Stimulated activated CD8-positive, alpha-beta memory T cell treated with anti-CD3 and anti-CD28 coated beads, Interleukin-4, amount 100 ng/mL, for 48 hours (primary cell): ENCODE data around the gene HIF1A.
"Not testable (repeated sequence)": the region's sequence is repeated elsewhere in the genome, so short reads cannot be mapped to it uniquely, and the experiment has no call there.

Experiments used
- DNase-seq: peaks from one replicate; pipeline ENCODE4 v3.0.0-alpha.2; 2020

HIF1A gene

DNA sequence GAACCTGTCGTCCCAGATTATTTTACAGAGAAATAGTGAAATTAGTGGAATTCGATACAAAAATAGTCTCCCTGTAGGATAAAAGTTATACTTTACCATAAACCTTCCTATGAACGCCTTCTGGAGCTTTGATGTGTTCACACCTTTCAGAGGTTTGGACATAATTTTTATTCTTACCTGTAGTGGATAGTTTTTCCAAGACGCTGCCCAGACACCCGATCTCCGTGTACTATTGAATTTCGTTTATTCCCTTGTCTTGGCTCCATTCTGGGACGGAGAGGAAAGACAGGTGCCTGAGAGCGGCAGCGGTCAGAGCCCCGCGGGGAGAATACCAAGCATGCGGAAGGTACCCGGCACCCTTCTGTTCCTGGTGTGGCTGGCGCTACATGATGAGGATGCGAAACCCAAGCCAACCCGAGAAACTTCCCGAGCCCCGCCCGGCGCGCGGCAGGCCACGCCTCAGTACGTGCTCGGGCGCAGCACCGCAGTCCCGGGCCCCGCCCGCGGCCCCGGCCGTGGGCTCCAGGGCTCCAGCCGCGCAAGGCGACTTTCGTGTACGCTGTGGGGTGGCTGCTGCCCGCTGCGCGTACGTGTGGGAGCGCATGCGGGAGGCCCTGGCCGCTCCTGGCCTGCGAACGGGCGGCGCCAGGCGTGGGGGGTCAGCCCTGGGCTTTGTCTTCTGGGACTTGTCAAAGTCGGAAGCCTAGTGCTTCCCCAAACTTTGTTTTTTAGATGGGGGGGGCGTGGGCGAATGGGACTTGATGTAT lies 55.6 kb downstream of the HIF1A start:
- DNase-seq: peak; percentile 88

DNA sequence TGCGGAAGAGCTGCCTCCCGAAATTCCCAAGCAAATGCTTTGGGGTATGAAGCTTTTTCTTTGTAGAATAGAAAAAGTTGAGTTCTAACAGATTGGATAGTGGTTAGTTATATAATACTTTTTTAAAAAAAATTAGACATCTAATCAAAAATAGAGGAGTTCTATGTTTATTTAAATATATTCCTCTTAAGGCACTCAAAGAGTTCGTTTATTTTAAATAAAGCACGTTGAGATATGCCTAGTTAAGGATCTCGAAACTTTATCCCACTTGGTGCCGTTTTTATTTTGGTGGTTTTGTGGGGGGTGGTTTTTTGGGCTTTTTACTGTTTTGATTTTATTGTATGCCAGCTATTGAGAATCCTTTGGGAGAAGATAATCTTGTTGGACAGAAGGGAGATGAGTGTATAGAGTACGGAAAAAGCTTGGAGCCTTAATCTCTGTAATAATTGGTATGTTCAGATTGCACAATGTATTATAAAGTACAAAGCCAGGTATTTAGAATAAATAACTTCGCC lies 56.2 kb downstream of the HIF1A start:
- no peak for DNase-seq

DNA sequence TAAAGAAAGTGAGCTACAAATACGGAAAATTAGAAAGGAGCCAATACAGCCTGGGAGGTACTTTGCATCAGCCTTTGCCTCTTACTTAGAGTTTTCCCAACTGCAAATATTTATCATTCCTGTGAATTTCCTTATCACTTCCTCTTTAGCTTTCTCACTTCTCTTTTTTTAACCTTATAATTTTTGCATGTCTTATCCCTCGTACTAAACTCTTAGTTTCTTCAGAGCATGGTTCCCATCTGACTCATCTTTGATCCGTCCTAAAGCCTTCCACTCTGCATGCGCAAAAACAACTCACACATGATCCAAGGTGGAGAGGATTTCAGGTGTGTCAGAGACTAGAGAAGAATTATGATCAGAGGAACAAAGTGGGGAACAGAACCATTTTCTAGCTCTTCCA lies 57.3 kb downstream of the HIF1A start:
- no peak for DNase-seq

DNA sequence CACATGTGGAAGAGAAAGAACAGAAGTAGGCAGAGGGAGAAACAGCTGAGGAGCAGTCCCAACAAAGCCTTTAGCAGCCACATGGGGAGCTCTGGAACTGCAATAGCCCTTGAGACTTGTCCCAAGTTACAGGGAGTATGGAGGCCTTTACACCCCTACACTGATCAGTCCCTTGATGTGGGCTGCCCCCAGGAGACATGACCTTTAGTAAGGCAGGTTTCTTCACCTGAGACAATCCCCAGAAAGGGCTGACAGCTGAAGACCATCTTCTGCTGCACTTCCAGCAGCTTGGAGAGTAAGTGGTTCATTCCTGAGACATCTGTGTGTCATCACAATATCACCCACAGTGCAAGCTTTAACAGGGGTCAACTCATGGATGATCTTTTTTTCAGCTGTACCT lies 58.3 kb downstream of the HIF1A start:
- DNase-seq: no peak

DNA sequence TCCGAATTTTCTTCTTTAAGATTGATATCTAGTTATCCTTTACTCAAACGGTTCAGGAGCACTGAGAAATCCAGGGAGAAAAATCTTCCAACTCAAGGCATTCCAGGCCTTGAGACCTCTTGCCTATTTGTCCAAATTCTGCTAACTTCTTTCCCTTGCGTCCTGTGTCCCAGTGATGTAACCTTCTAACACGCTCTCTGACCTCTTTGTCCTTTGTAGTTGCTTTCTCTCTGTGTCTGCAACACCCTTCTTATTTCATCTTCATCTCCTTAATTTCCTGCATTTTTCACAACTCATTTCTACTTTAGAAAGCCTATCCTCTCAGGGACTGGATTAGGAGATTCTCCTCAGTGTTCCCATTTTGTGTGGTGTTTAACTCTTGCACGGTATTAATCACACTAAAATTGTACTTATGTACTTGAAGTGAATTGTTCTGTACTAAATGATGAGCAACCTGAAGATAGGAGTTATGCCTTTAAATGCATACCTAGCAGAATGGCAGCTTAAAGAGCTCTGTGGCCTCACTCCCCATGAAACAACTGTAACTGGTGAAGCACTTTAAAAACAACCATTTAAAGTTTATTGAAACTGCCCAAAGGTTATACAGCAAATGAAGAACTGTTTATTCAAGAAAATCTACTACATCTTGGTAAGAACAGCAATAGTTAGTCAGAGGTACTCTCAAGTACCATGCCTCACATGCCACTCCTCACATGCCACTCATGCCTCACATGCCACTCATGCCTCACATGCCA lies 59.5 kb downstream of the HIF1A start:
- DNase-seq: no peak

DNA sequence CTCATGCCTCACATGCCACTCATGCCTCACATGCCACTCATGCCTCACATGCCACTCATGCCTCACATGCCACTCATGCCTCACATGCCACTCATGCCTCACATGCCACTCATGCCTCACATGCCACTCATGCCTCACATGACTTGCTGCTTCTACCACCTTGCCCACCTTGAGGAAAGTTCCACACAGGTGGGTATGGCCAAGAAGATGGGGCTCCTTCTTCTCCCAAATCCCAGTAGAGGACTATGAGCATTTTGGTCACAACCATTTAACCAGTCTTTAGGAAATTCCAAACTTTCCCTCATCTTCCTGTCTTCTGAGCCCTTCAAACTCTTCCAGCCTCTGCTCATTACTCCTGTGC lies 60.0 kb downstream of the HIF1A start:
- DNase-seq: not testable (repeated sequence)

DNA sequence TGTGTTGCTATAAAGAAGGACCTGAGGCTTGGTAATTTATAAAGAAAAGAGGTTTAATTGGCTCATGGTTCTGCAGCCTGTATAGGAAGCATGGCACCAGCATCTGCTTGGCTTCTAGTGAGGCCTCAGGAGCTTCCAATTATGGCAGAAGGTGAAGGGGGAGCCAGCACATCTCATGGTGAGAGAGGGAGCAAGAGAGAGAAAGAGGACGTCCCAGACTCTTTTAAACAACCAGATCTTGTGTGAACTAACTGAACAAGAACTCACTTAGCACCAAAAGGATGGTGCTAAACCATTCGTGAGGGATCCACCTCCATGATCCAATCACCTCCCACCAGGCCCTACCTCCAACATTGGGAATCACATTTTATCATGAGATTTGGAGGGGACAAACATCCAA lies 60.8 kb downstream of the HIF1A start:
- DNase-seq: no peak

DNA sequence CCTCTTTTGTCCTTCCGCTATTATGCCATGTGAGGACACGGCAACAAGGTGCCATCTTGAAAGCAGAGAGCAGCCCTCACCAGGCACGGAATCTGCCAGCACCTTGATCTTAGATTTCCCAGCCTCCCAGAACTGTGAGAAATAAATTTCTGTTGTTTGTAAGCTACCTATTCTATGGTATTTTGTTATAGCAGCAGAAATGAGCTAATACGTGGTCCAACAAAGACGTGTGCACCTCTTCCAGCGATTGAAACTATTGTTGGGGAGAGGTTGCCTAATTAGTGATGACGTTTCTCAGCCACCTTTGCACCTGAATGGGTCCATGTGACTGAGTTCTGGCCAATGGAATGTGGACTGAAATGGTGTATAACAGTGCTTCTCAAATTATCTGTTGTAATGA lies 64.6 kb downstream of the HIF1A start:
- DNase-seq: no peak

DNA sequence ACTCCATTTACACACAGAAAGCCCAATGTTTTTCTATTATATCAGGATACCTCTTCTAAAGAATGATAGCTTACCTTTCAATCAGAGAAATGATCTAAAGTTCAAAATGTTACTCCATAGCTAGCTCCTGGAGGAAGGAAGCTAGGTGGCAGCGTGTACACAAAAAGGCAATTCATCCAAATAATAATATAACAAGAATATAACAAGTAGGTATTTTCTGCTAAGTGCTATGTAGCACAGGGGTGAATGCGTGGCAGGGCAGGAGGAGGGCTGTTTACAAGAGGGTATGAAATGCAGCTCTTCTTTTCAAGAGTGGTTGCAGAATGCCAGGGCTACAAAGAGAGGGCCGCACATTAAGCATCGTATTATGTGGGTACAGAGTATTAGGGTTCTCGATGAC lies 66.2 kb downstream of the HIF1A start:
- DNase-seq: no peak

DNA sequence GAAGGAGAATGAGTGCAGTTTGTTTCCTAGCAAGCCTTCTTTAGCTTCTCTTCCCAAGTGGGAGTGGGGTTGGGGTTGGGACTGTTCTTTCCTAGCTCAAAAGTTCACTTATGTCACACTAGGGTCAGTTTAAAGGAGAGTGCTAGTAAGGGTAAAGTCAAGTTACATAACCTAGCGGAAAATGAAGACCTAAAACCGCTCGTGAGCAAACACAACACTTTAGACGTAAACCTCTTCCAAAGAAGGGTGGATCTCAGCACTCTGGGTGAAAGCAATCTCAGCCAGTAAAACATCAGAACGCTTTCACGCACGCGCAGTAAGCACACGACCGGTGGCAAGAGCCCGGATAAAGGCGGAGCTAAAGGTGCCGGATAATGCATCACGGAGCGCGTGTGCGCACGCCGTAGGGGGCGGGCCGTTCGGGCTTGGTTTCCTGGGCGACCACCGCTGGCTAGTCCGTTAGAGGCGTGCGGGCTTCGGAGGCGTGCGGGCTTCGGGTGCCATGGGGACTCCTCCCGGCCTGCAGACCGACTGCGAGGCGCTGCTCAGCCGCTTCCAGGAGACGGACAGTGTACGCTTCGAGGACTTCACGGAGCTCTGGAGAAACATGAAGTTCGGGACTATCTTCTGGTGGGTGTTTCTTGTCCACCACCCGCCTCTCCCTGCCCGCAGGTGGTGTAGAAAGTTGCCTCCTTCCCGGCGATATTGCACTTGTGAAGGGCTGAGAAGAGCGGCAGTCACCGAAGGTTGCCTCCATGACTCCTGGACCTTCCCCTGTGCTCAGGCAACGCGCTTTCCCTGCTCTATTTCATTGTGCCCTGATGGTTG lies 66.9 kb downstream of the HIF1A start, which contains the start of gene SNAPC1:
TSS of gene SNAPC1 (plus strand) at position 462 of the 828 bp plus-strand sequence. CDS start at position 503, 41 bp downstream.
- peak; percentile 98 for DNase-seq

DNA sequence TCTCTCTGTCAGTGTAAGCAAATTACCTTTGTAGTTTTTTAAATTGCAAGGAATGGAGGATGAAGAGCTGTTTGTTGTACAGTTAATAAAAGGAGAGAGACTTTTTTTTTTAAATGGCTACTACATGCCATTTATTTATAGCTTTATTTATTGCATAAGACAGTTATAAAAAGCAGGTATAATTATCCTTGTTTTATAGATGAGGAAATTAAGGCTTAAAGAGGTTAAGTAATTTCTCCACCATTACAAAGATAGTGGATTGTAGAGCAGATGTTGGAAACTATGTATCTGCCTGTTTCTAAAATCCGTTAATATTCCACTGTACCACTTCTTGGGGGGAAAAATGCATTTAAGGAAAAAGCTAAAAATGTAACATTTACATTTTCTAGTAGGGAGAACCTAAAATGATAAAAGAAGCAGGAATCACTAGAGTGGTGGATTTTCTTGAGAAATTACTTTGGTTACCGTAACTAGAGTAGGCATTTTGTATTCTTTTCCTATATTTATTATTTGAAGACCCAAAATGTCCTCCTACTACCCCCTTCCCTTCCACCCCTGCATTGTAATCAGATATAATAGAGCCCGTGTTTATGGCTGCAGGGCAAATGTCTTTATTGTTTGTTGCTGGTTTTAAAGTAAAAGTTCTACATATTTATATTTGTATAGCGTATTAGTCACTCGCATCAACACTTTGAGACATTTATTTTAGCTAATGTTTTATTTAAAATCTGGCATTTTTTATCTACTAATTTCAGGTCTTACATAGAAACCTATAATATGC lies 69.2 kb downstream of the HIF1A start:
- no peak for DNase-seq

DNA sequence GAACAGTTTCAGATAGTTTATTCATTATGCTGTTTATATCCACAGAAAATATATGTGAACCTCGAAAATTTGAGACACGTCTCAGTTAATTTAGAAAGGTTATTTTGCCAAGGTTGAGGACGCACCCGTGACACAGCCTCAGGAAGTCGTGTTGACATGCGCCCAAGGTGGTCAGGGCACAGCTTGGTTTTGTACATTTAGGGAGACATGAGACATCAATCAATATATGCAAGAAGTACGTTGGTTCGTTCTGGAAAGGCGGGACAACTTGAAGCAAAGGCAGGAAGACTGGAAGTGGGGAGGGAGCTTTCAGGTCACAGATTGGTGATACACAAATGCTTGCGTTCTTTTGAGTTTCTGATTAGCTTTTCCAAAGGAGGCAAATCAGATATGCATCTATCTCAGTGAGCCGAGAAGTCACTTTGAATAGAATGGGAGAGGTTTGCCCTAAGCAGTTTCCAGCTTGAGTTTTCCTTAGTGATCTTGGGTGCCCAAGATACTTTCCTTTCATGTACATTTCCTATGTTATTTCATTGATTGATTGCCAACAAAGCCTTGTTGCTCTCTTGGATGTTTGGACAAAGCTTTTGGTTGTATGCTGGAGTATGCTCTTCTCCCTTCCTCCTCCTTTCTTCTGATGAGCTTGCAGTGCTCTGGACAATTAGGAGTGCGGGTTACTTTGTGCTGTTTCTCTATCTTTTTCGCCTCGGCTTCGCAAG lies 70.1 kb downstream of the HIF1A start:
- DNase-seq: no peak

DNA sequence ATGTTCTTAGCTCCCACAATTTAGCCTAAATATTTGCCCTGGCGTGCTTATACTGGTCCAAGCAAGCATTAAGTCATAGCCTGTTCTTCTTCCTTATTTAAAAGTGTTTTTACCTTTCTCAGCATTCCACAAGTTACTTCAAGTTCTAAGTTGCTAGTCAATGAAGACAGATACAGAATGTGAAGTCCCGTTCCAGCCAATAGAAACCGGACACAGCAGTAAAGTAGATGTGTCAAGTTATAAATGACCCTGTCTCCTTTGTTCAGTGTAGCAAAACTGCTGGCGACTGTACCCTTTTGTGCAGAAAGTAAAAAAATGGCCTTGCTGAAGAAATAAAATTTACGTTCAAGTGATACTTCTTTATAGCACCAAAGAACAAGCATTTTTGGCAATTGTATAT lies 70.8 kb downstream of the HIF1A start:
- DNase-seq: no peak

DNA sequence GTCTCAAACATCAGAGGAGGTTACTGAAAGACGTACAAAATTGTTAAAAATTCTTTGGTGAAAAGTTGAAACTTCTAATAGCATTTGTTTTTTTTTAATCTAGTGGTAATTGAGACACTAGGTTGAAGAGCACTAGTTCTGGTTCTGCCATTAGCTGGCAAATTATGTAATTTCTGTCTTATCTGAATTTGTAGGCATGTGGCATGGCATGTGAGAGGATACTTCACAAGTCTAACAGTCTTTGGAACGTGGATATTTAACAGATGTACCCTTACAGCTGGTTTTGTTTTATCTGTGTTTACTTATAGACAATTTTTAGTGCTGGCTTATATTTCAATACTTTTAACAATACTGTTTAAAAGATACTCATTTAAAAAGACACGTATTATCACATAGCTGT lies 72.9 kb downstream of the HIF1A start:
- no peak for DNase-seq

DNA sequence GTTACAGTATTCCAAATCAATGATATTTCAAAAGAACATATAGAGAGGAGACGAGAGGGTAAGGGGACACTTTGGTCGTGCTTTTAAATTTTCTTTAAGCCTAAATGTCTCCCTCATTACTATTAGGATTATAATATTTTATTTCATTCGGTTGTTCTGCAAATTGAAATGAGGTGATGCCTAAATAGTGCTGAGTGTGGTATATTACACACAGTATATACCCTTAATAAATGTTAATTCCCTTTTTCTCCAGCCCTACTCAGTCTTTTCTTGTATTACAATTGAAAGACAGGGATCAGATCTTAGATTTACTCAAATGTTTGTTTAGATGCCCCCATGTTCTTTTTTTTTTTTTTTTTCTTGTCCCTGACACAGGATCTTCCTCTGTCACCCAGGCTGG lies 74.6 kb downstream of the HIF1A start:
- DNase-seq: no peak

DNA sequence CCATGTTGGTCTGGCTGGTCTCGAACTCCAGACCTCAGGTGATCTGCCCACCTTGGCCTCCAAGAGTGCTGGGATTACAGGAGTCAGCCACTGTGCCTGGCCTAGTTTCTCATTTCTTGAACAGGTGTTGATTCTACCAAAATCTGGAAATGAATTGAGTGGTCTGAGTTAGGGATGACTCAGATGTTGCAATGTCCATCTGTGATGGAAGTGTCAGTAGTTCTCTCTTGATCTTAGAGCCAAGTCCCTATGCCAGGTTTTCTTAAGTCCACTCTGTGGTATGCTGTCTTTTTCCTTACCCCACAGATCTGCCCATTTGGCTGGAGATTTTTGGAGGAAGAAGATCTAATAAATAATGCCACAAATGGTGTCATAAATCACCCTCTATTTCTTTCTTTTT lies 79.5 kb downstream of the HIF1A start:
- DNase-seq: no peak

DNA sequence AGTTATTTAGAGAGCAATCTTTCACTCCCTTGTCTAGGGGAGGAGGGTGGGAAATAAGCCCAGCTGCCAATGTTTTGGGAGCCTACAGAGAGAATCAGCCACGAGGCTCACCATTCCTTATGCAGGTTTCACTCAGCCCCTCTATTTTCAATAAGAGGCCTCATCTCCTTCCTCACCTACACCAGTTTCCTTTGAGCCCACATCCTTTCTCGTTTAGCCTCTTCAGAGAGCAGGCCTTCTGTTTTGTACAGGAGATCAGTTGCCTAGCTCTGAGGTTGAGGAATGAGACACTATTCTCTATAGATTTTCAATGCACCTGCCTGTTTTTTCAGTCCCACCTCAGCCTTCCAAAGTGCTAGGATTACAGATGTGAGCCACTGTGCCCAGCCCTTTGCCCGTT lies 84.8 kb downstream of the HIF1A start:
- DNase-seq: no peak

DNA sequence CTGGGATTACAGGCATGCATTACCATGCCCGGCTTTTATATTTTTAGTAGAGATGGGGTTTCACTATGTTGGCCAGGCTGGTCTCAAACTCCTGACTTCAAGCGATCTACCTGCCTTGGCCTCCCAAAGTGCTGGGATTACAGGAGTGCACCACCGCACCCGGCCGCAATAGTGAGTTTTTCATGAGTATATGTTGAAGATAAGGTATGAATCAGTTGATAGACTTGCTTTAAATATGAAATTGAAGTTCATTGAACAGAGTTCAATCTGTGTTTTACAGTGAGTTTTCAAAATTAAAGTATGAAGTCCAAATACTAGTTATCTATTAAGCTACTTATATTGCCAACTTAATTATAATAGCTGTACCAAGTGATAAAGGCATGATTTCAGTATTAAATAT lies 102.0 kb downstream of the HIF1A start:
- no peak for DNase-seq
